ENCODE results near the gene IL2RA.

- TF ChIP-seq, protein P1, sequence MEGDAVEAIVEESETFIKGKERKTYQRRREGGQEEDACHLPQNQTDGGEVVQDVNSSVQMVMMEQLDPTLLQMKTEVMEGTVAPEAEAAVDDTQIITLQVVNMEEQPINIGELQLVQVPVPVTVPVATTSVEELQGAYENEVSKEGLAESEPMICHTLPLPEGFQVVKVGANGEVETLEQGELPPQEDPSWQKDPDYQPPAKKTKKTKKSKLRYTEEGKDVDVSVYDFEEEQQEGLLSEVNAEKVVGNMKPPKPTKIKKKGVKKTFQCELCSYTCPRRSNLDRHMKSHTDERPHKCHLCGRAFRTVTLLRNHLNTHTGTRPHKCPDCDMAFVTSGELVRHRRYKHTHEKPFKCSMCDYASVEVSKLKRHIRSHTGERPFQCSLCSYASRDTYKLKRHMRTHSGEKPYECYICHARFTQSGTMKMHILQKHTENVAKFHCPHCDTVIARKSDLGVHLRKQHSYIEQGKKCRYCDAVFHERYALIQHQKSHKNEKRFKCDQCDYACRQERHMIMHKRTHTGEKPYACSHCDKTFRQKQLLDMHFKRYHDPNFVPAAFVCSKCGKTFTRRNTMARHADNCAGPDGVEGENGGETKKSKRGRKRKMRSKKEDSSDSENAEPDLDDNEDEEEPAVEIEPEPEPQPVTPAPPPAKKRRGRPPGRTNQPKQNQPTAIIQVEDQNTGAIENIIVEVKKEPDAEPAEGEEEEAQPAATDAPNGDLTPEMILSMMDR (conservative IDR thresholded peaks at IDR 0.05; ENCODE audit: low read depth, low read length), result no peak
- no peak for TF ChIP-seq EZH2 (IDR thresholded peaks at IDR 0.05; ENCODE audit: borderline replicate concordance, low read depth, low read length, poor library complexity, severe bottlenecking)
Observed at GRCh38 chr10:6059506-6059905, 2.7 kb downstream of the IL2RA start.

All from A673 (cell line).